GM19043 (cell line): Measurements from ENCODE around the gene DEAF1.
"Not testable (repeated sequence)": the region's sequence is repeated elsewhere in the genome, so short reads cannot be mapped to it uniquely, and the experiment has no call there.

Experiments
- ATAC-seq: cut with Tn5 transposase; IDR thresholded peaks from one replicate; pipeline ENCODE4 v1.9.1; 2021; ENCODE audit warnings: low read depth; ENCODE audit not compliant: unreplicated experiment

The DEAF1 gene

DNA sequence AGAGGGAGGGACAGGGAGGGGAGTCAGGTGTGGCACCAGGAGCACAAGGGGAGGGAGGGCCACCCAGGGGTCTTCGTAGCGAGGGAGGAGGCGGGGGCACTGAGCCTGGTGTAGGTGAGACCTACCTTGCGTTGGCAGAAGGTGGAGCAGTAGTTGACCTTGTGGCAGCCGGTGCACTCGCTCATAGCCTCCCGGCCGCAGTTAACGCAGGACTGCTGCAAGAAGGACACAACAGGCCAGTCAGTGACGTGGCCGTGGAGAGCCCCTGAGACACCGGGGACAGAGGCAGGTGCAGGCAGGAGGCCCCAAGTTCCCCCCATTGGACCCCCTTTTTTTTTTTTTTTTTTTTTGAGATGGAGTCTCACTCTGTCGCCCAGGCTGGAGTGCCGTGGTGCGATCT is 41.2 kb downstream of the DEAF1 start:
- ATAC-seq: no peak

DNA sequence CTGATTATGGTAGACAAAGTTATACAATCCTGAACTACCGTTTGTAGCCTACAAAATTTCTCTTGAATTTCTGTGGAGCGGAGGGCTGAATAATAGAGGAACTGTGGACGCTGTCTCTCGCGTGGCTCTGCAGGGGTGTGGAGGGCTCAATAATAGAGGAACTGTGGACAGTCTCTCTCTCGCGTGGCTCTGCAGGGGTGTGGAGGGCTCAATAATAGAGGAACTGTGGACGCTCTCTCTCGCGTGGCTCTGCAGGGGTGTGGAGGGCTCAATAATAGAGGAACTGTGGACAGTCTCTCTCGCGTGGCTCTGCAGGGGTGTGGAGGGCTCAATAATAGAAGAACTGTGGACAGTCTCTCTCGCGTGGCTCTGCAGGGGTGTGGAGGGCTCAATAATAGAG is 41.9 kb downstream of the DEAF1 start:
- ATAC-seq: not testable (repeated sequence)

DNA sequence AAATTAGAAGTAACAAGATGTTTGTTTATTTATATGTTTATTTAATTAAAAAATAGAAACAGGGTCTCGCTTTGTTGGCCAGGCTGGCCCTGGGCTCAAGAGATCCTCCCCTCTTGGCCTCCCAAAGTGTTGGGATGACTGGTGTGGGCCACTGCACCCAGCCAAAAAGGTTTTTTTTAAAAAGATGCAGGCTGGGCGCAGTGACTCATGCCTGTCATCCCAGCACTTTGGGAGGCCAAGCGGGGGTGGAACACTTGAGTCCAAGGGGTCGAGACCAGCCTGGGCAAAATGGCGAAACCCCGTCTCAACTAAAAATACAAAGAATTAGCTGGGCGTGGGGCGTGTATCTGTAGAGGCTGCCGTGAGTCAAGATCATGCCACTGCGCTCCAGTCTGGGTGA is 44.5 kb downstream of the DEAF1 start:
- ATAC-seq: no peak

DNA sequence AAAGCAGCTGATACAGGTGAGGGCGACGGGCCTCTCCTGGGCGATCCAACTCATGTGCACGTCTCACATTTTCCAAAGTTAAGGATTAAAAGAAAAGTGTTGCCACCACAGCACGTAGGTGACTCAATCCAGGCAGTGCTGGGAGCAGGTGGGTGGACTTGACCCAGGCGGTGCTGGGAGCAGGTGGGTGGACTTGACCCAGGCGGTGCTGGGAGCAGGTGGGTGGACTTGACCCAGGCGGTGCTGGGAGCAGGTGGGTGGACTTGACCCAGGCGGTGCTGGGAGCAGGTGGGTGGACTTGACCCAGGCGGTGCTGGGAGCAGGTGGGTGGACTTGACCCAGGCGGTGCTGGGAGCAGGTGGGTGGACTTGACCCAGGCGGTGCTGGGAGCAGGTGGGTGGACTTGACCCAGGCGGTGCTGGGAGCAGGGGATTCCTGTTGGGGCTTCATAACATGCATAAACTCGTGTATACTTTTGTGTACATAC is 47.3 kb downstream of the DEAF1 start:
- ATAC-seq: not testable (repeated sequence)

DNA sequence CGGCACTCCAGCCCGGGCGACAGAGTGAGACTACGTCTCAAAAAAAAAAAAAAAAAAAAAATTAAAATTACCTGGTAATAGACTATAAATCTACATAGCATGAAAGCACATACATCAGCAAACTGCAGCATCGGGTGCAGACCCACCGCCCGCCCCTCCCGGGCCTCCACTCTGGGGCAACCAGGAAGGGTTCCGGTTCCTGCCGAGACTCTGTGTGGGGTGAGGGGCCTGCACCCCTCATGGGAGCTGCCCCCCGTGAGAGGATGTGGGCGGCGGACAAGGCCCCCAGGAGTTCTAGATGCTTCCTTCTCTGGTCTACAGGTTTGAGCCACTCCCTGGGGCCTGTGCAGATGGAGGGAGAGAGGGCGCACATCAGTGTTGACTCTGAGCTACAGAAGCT is 48.8 kb downstream of the DEAF1 start:
- no peak for ATAC-seq

DNA sequence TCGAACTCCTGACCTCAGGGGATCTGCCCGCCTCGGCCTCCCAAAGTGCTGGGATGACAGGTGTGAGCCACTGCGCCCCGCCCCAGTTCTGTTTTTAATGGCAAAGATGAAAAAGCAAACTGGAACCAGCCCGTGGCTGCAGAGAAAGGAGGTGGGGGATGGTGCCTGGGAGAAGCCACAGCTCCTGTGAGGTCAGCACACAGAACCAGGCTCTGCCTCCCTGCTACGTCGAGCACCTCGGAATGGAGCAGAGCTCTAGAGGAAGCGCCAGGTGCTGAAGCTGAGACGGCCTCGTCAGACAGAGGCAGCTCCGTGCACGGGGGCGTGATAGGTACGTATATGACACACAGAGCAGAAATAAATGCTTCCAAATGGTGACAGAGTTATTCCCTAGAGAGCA is 49.5 kb downstream of the DEAF1 start:
- ATAC-seq: no peak

DNA sequence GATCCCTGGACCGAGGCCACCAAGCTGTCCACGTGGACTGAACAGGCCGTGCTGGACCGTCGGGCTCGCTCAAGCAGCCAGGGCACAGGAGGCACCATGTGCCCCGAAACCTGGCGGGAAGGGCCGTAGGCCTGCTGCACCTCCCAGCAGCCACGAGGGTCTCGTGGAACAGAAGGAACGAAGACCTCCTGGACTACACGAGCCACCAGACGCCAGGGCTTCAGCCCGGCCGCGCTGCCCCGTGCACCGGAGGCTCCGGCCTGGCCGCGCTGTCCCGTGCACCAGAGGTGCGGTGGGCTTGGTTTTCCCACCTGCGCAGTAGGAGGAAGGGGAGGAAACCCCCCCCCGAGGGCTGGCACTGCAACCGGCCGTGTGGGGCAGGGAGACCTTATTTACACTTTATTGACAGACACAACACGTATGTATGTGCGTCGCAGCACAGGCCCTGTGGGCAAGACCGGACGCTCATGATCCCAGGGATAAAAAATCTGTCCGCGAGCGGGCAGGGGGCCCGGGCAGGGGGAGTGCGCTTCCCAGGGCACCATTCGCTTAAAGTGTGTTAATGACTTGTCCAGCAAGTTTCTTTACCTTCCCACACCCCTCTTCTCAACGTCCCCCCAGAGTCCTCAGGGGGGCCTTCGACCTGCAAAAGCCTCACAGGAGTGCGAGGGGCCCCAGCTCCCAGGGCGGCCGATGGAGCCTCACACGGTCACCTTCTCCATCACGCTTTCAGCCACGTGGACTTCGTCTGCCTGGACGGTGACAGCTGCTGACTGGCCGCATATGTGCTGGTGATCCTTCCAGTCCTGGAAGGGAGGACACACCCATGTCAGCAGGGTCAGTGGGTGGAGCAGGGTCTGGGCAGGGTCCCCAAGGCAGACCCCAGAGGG is 50.9 kb downstream of the DEAF1 start:
- ATAC-seq: no peak

DNA sequence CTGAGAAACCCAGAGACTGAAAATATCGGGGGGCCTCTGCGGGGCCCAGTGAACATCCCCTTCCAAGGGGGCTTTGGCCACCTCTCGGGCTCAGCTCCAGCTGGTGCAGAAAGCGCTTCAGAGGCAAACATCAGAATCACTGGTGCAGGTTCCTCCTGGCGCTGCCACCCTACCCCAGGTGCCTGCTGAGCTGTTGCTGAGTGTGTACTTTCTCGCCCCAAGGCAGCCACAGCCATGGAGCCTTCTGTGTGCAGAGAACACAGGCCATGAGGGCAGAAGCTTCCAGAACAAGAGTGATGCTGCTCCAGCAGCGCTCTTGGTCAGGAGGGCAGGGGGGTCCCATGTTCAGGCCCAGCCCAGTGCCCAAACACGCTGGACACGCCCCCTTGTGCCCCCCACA is 51.7 kb downstream of the DEAF1 start:
- ATAC-seq: no peak

DNA sequence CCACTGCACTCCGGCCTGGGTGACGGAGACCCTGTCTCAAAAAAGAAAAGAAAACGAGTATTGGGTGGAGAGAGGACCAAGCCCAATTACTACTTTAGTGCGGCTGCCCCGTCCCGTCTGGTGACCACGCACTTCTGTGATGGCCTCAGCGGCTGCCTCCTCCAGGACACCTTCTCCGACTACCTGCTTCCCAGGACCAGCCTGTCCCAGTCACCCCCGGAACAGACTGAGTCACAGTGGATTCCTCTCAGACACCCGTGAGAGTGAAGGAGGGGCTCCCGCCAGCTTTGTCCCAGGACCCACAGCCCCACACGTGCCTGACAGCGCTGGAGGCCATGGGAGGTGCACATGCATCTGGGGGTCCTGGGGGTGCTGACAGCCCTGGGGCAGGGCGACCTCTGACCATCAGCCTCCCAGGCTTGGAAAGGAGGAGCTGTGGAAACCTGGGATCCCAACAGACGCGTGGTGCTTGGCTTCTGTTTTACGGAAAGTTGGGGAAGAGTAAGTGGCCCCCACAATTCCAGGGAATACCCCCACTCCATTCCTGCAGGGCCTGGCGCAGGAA is 53.1 kb downstream of the DEAF1 start:
- ATAC-seq: no peak

DNA sequence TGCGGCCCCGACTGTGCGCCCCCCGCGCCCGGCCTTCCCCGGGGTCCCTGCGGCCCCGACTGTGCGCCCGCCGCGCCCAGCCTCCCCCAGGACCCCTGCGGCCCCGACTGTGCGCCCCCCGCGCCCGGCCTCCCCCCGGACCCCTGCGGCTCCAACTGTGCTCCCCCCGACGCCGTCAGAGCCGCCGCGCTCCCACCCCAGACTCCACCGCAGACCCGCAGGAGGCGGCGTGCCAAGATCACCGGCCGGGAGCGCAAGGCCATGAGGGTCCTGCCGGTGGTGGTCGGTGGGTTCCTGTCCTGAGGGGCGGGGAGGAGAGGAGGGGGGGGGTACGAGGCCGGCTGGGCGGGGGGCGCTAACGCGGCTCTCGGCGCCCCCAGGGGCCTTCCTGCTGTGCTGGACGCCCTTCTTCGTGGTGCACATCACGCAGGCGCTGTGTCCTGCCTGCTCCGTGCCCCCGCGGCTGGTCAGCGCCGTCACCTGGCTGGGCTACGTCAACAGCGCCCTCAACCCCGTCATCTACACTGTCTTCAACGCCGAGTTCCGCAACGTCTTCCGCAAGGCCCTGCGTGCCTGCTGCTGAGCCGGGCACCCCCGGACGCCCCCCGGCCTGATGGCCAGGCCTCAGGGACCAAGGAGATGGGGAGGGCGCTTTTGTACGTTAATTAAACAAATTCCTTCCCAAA is 54.9 kb downstream of the DEAF1 start:
- ATAC-seq: no peak

DNA sequence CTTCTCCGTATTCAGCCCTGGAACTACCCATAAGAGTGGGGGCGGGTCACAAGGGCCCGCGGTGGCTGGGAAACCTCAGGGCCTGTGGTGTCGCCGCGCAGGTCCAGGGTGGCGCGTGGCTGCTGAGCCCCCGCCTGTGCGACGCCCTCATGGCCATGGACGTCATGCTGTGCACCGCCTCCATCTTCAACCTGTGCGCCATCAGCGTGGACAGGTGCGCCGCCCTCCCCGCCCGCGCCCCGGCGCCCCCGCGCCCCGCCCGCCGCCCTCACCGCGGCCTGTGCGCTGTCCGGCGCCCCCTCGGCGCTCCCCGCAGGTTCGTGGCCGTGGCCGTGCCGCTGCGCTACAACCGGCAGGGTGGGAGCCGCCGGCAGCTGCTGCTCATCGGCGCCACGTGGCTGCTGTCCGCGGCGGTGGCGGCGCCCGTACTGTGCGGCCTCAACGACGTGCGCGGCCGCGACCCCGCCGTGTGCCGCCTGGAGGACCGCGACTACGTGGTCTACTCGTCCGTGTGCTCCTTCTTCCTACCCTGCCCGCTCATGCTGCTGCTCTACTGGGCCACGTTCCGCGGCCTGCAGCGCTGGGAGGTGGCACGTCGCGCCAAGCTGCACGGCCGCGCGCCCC is 55.6 kb downstream of the DEAF1 start:
- ATAC-seq: no peak

DNA sequence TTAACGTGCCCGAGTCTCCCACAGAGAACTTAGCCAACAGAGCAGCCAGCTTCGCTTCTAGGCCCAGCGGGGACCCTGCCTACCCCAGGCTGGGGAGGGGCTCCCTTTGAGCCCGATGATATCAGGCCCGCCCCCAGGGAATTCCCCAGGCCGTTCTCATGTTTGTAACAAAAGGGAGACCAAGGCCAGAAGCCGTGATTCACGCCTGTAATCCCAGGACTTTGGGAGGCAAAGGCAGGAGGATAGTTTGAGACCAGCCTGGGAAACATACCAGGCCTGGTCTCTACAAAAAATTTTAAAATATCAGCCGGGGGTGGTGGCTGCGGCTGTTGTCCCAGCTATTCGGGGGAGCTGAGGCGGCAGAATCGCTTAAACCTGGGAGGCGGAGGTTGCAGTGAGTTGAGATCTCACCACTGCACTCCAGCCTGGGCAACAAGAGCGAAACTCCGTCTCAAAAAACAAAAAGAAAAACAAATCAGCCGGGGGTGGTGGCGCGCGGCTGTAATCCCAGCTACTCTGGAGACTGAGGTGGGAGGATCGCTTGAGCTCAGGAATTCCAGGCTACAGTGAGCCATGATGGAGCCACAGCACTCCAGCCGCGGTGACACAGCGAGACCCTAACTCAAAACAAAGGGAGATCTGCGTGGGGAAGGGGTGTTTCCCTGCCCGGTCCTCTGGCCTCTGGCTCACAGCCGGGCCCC is 56.2 kb downstream of the DEAF1 start:
- no peak for ATAC-seq

DNA sequence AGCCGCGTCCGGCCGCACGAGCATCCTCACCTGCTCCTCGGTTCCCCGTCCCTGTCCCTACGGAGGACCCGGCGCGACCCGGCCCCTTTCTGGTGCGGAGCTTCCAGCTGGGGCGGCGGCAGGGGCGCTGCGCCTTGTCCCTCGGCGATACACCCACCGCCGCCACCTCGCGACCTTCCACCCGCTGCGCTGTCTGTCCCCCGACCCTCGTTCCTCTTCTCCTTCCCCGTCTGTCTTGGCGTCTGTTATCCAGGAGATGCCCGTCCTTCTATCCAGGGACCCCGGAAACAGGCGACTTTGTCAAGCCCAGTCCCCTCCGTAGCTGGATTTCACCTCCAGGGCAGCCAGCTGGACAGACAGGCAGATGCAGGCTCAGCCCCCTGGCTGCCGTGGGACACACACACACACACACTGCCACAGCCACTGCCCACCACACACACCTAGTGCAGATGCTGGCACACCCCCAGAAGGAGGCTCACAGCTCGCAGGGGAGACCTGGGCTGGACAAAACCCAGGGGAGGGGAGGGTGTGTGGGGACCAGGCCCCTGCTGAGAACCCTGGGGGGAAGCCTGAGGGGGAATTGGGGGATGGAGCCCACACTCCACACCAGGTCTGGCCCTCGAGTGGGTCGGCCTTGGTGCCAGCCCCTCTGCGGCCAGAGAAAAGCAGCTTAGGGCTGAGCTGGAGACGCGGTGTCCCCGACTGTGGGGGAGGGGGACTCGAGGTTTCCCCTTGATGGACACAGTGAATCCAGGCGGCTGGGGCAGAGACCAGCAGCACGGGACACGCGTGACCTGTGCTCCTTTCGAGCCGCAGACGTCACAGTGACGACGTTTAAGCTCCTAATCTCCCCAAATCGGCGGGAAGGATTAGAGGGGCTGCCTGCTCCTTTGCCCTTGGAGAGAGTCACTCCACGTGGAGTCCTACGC is 57.2 kb downstream of the DEAF1 start:
- ATAC-seq: no peak

DNA sequence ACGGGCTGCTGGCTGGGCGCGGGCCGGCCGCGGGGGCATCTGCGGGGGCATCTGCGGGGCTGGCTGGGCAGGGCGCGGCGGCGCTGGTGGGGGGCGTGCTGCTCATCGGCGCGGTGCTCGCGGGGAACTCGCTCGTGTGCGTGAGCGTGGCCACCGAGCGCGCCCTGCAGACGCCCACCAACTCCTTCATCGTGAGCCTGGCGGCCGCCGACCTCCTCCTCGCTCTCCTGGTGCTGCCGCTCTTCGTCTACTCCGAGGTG is 57.8 kb downstream of the DEAF1 start:
- no peak for ATAC-seq

DNA sequence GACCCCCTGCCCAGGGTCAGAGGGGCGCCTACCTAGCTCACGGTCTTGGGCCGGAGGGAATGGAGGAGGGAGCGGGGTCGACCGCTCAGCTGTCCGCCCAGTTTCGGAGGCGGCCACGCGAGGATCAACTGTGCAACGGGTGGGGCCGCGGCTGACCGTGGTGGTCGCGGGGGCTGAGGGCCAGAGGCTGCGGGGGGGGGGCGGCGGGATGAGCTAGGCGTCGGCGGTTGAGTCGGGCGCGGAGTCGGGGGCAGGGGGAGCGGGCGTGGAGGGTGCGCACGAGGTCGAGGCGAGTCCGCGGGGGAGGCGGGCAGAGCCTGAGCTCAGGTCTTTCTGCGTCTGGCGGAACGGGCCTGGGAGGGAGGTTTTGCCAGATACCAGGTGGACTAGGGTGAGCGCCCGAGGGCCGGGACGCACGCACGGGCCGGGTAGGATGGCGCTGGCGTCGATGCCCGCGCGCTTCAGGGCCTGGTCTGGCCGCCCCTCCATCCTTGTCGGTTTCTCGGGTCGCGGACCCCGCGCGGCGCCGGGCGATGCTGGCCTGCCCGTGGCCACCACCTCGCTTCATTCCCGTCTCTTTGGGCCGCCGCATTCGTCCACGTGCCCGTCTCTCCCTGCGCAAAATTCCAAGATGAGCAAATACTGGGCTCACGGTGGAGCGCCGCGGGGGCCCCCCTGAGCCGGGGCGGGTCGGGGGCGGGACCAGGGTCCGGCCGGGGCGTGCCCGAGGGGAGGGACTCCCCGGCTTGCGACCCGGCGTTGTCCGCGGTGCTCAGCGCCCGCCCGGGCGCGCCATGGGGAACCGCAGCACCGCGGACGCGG is 58.3 kb downstream of the DEAF1 start, which contains the start of gene DRD4:
Gene DRD4, plus strand, starts transcription at position 759 of the 822 bp plus-strand sequence. Its CDS starts 36 bp downstream, at position 795.
- ATAC-seq: no peak

DNA sequence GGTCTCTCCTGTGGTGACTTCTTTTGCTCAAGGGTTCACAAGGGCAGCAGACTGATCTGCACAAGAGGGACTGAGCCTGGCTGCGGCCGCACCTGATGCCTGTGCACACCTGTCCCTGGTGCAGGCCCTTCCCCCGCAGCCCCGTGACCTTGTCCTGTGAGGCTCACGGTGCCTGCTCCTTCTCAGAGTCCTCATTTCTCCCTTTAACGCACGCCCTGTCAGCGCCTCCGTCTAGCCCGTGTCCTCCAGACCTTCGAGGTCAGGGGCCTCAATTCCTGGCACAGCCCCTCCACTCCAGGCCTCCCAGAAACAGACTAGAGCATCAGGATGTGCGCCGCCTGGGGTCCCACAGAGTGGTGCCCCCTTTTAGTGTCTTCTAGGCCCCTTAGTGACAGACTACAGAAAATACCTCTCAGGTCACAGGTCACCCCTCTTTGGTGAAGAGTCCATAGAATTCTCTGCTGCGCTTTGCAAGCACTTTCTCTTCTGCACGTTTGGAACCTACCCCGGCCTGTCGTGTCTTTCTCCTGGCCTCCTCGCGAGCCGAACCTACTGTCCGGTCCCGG is 59.0 kb downstream of the DEAF1 start:
- no peak for ATAC-seq

DNA sequence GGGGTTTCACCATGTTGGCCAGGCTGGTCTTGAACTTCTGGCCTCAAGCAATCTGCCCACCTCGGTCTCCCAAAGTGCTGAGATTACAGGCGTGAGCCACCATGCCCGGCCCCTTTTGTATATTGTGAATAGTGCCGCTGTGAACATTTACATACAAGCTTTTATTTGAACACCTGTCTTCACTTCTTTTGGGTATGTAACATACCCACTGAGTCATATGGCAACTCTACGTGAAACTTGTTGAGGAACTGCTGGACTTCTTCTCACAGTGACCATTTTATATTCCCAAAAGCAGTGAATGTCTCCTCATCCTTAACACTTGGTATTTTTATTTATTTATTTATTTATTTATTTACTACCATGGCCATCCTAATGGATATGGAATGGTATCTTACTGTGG is 64.2 kb downstream of the DEAF1 start:
- no peak for ATAC-seq

DNA sequence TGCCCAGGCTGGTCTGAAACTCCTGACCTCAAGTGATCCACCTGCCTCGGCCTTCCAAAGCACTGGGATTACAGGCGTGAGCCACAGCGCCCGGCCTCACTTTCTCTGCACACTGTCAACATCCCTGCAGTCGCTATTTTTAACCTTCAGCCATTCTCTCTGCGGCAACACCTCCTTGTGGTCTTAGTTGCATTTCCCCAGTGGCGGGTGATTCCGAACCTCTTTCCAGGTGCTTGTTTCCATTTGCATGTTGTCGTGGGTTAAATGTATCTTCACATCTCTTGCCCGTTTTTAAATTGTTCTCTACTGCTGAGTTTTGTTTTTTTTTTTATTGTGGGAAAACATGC is 65.8 kb downstream of the DEAF1 start:
- ATAC-seq: no peak

DNA sequence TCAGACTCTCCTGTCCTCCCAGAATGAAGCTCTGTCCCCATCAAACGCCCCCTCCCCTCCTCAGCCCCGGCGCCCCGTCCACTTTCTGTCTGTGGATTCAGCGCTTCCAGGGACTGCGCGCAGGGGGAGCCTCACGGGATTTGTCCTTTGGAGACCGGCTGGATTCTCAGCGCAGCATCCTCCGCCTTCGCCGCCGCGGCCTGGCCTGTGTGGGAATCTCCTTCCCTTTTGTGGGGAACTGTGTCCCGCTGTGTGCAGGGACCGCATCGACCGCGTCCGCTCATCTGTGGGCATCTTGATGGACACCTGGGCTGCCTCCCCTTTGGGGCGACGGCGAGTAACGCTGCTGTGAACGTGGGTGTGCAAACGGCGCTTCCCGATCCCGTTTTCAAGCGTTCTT is 67.0 kb downstream of the DEAF1 start:
- ATAC-seq: no peak
